ENCODE results near the gene HOXC6.
A peak's percentile ranks its signal among the peaks of the same experiment; 100 is the strongest.

Gene HOXC6

DNA sequence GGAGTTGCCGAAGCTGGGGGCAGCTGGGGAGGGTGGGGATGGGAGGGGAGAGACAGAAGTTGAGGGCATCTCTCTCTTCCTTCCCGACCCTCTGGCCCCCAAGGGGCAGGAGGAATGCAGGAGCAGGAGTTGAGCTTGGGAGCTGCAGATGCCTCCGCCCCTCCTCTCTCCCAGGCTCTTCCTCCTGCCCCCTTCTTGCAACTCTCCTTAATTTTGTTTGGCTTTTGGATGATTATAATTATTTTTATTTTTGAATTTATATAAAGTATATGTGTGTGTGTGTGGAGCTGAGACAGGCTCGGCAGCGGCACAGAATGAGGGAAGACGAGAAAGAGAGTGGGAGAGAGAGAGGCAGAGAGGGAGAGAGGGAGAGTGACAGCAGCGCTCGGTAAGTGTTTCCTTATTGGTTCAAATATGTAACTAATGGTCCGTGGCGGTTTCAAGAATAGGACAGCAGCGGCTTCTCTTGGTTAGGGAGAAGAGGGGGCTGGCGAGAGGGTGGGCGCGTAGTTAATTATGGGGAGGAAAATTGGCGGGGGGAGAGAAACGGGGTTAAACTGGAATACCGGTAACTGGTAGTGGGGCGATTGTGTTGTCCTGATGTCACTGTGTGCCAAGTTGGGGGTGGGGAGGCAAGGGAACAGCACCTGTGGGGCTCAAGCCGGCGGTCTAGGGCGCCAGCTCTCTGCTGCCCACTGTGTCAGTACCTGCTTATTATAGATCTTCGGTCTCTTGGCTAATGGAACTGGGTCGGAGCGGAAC, 11.0 kb upstream of the HOXC6 start:
- TF ChIP-seq, protein P1, sequence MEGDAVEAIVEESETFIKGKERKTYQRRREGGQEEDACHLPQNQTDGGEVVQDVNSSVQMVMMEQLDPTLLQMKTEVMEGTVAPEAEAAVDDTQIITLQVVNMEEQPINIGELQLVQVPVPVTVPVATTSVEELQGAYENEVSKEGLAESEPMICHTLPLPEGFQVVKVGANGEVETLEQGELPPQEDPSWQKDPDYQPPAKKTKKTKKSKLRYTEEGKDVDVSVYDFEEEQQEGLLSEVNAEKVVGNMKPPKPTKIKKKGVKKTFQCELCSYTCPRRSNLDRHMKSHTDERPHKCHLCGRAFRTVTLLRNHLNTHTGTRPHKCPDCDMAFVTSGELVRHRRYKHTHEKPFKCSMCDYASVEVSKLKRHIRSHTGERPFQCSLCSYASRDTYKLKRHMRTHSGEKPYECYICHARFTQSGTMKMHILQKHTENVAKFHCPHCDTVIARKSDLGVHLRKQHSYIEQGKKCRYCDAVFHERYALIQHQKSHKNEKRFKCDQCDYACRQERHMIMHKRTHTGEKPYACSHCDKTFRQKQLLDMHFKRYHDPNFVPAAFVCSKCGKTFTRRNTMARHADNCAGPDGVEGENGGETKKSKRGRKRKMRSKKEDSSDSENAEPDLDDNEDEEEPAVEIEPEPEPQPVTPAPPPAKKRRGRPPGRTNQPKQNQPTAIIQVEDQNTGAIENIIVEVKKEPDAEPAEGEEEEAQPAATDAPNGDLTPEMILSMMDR (IDR thresholded peaks at IDR 0.05; ENCODE audit: insufficient read depth, low read length, missing control alignments) = no peak
- H3K4me3 ChIP-seq (ENCODE audit: low read depth, low read length) = peak overlapping the region; percentile 88
- CTCF ChIA-PET = interaction anchor here (0.6 to 21.3 kb wide), 21 partner anchors 9 to 353 kb away, joined by 3 to 385 read pairs (median 5); partner anchors contain the start of genes HOXC10, HOXC5, HOXC6 and HOXC8
- DNase-seq (ENCODE audit: low read depth, low spot score) = no peak
- POLR2A ChIA-PET = interaction anchor here (0.5 to 2.8 kb wide), 21 partner anchors 9 to 455 kb away, joined by 3 to 53 read pairs (median 4); partner anchors contain the start of genes HOXC10, HOXC5, HOXC6 and HOXC8

DNA sequence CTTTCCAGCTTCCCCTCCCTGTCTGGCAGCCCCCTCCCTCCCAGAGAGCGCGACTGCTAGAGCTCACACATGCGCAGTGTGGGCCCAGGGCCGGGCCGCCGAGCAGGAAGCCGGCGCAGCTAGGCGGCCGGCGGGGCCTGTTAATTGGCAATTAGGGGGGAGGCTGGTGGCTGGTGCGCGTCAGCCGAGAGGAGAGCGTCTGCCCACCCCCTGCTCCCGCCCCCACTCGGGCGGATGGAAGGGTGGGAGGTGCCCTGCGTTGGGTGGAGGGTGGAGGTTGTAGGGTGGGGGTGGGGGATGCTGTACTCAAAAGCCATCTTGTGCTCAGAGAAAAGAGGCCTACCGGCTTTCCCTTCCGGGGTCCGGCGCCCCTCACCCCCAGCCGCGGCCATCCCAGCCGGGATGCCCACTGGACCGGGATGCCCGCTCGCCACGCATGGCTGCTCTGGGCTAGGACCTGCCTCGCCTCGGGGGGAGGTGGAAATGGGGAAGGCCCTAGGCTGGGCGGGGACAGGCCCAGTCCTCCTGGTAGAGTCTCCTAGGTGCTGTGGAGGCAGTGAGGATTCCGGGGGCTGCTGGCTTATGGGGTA, 10.3 kb upstream of the HOXC6 start:
- POLR2A ChIA-PET = interaction anchor here (0.6 to 2.8 kb wide), 18 partner anchors 10 to 178 kb away, joined by 3 to 53 read pairs (median 4); partner anchors contain the start of genes HOXC10, HOXC5, HOXC6 and HOXC8
- CTCF ChIA-PET = interaction anchor here (0.6 to 21.3 kb wide), 18 partner anchors 10 to 352 kb away, joined by 3 to 385 read pairs (median 5); partner anchors contain the start of genes HOXC10, HOXC5, HOXC6 and HOXC8
- DNase-seq (ENCODE audit: low read depth, low spot score) = peak; percentile 82
- peak overlapping the region; percentile 88 for H3K4me3 ChIP-seq (ENCODE audit: low read depth, low read length)
- TF ChIP-seq, protein P1 (IDR thresholded peaks at IDR 0.05; ENCODE audit: insufficient read depth, low read length, missing control alignments) = no peak

DNA sequence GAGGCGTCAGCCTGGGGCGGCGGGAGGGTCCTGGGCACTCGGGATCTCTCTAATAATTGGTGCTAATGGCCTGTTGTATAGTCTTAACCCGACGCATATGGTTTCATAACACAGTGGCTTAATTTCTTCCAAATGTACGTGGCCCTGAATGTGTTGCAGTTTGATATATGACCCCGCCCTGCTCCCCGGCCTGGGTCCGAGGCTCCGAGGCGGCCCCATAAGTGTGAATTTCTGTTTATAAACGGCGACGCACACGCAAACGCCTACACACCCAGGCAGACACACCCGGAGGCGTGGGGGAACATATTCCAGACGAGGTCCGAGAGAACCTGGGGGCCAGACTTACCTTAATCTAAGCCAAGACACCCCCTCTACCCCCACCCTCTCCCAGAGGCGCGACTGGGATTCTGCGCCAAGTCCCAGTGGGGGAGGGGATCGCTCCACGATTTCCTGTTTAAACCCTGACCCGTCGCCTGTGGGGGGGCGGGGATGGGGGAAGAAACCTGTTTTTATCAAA, 9.7 kb upstream of the HOXC6 start:
- TF ChIP-seq, protein P1 (IDR thresholded peaks at IDR 0.05; ENCODE audit: insufficient read depth, low read length, missing control alignments) = no peak
- no peak for DNase-seq (ENCODE audit: low read depth, low spot score)
- peak overlapping the region; percentile 88 for H3K4me3 ChIP-seq (ENCODE audit: low read depth, low read length)
- ChIA-PET CTCF (interaction anchor here (21.3 to 23.4 kb wide), 2 partner anchors 11 to 179 kb away, joined by 385 to 908 read pairs; partner anchors contain the start of genes HOXC5, HOXC6 and SMUG1), POLR2A (interaction anchor here (0.6 kb wide), 1 partner anchor 23 kb away, joined by 3 read pairs; no protein-coding TSS in a partner anchor)

DNA sequence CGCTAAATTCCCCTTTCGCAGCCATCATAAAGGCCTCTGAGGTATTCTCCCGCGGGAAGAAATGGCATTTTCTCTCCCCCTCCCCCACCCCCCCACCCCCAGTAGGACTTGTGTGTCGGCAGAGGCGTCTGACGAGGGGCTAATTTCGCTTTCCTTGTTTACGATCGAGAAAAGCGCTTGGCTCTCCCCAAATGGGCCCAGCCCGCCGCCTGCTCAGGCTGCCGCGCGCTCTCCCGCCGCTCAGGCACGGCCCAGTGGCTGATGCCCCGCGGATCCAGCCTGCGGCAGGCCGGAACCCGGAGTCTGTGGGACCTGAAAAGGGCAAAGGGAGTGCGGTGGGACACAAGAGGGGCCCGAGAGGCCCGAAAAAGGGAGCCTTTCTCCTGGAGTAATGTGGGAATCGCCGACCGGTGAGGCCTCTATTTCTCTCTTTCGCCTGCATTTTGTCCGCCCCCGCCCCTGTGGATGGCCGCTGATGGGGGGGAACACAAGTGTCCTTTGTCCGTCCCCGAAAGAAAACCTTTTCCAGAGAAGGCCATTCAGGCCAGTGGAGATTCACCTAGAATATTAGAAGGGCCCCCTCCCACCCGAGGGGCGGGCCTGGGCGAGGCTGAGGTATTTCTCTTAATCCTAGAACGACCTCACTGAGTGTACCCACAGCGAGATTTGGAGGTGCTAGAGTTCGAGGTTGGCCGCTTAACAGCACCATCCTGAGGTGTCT, 9.0 kb upstream of the HOXC6 start:
- DNase-seq (ENCODE audit: low read depth, low spot score) = no peak
- H3K4me3 ChIP-seq (ENCODE audit: low read depth, low read length) = peak overlapping the region; percentile 88
- ChIA-PET CTCF (interaction anchor here (5.8 to 23.4 kb wide), 2 partner anchors 13 to 179 kb away, joined by 55 to 908 read pairs; partner anchors contain the start of genes HOXC5 and SMUG1), POLR2A (no interaction called here)
- TF ChIP-seq, protein P1 (IDR thresholded peaks at IDR 0.05; ENCODE audit: insufficient read depth, low read length, missing control alignments) = no peak

DNA sequence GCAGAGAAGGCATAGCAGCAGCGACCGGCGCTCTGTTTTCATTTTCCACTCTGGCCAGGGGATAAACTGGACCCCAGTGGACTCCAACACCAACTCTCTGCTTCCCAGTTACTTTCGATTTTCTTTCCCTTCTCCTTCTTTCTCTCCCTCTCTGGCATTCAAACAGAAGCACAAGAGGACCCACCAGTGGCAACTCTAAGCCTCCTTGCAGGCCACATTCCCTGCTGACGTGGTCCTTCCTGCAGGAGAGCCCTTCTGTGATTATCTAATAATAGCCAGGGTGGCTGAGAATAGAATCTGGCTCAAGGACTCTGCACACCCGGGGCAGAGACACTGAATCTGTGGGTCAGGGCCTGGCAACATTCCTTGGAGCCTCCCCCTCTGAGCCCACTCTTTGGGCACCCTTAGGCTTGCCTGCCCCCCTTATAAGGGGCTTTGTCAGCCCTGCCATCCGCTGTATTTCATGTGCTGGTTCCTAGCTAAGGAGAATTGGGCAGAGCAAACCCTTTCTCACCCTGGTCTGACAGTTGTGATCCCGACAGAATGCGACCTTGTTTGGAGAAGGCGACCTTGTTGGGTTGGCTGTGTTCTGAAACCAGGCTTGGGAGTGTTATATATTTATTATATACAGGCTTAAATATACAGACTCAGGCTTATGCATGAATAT, 8.2 kb upstream of the HOXC6 start:
- peak overlapping the region; percentile 88 for H3K4me3 ChIP-seq (ENCODE audit: low read depth, low read length)
- DNase-seq (ENCODE audit: low read depth, low spot score) = no peak
- TF ChIP-seq, protein P1 (IDR thresholded peaks at IDR 0.05; ENCODE audit: insufficient read depth, low read length, missing control alignments) = no peak
- POLR2A ChIA-PET = interaction anchor here (1.8 kb wide), 1 partner anchor 11 kb away, joined by 7 read pairs; the partner anchor contains the start of gene HOXC8
- CTCF ChIA-PET = interaction anchor here (5.8 to 23.4 kb wide), 3 partner anchors 12 to 178 kb away, joined by 55 to 908 read pairs (median 385); partner anchors contain the start of genes HOXC5, HOXC8, HOXC9 and SMUG1
